ENCODE results near the gene NSD2.
A peak's percentile ranks its signal among the peaks of the same experiment; 100 is the strongest.

The NSD2 gene

DNA sequence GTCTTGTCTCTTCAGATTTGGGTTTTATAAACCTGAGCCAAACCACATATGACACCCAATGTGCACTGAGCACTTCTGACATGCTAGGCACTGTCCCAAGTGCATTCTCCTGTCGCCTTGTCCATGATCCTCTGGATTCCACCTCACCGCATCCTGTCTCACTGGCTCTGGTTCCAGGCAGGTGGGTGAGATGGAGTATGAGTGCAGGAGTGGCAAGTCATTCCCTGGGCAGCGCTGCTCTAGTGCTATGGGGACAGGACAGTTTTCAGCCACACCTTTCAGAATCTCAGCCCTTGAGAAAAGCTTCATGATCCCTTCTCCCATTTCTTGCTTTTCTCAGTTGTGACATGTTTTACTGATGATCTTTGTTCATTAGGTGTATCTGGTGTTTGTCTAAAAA is 66.4 kb downstream of the NSD2 start:
- ChIA-PET POLR2A (no interaction called here), CTCF (no interaction called here)
- Histone ChIP-seq H3K9me3 (ENCODE audit: control insufficient read depth, insufficient read depth, low read depth, low read length) (no peaks in the 10 kb centered on the region), H3K27ac (ENCODE audit: extremely low read depth, low read depth, low read length) (no peak overlapping the region), H3K4me1 (ENCODE audit: control insufficient read depth, insufficient read depth, low read length) (peaks cover 6% of the 10 kb centered on the region), H3K4me3 (ENCODE audit: low read depth, low read length) (no peak overlapping the region), H3K36me3 (ENCODE audit: control insufficient read depth in 2 of 2, insufficient read depth in 1 of 2, low read length in 2 of 2) (peaks cover 4 to 68% of the 10 kb centered on the region in 2 experiments; a peak in 2 of 3 replicates)
- TF ChIP-seq ZNF600 (tag by site-specific recombination; IDR thresholded peaks at IDR 0.05) (peak; percentile 67; the same call in 1 of the 2 replicates), ZNF274 (IDR thresholded peaks at IDR 0.05; ENCODE audit: low read length) (no peak), ZNF274 (tag by site-specific recombination; IDR thresholded peaks at IDR 0.05; ENCODE audit: borderline replicate concordance) (no peak), HOXD13 (CRISPR knock-in tag; IDR thresholded peaks at IDR 0.05; ENCODE audit: borderline replicate concordance) (no peak), ZNF398 (tag by site-specific recombination; IDR thresholded peaks at IDR 0.05) (no peak), REPIN1 (tag by site-specific recombination; IDR thresholded peaks at IDR 0.05; ENCODE audit: low read depth) (no peak), ZXDB (tag by site-specific recombination; IDR thresholded peaks at IDR 0.05) (no peak), ZNF549 (tag by site-specific recombination; IDR thresholded peaks at IDR 0.05) (peak; percentile 69), ZNF514 (tag by site-specific recombination; IDR thresholded peaks at IDR 0.05) (no peak), ZNF560 (tag by site-specific recombination; IDR thresholded peaks at IDR 0.05; ENCODE audit: borderline replicate concordance) (no peak), ZBTB17 (tag by site-specific recombination; IDR thresholded peaks at IDR 0.05) (no peak), ZNF354C (tag by site-specific recombination; IDR thresholded peaks at IDR 0.05; ENCODE audit: borderline replicate concordance, low read depth) (no peak), MEIS1 (CRISPR knock-in tag; IDR thresholded peaks at IDR 0.05; ENCODE audit: borderline replicate concordance) (no peak)

- CTCF ChIA-PET = no interaction called here
- POLR2A ChIA-PET = no interaction called here
These were observed 66.8 kb downstream of the NSD2 start for GRCh38 chr4:1938027-1938426.

More at GRCh38 chr4:1938027-1938426, 66.8 kb downstream of the NSD2 start:
- Histone ChIP-seq H3K9me3 (ENCODE audit: control insufficient read depth, insufficient read depth, low read depth, low read length) (no peaks in the 10 kb centered on the region), H3K36me3 (ENCODE audit: control insufficient read depth in 2 of 2, insufficient read depth in 1 of 2, low read length in 2 of 2) (peaks cover 4 to 68% of the 10 kb centered on the region in 2 experiments; a peak in 2 of 3 replicates), H3K4me3 (ENCODE audit: low read depth, low read length) (no peak overlapping the region), H3K4me1 (ENCODE audit: control insufficient read depth, insufficient read depth, low read length) (peaks cover 6% of the 10 kb centered on the region), H3K27ac (ENCODE audit: extremely low read depth, low read depth, low read length) (no peak overlapping the region)
- TF ChIP-seq ZBTB8A (tag by site-specific recombination; IDR thresholded peaks at IDR 0.05) = no peak
- TF ChIP-seq KLF1 (tag by site-specific recombination; IDR thresholded peaks at IDR 0.05) = peak; percentile 32; the same call in 1 of the 2 replicates
- no peak for TF ChIP-seq ZNF792 (tag by site-specific recombination; IDR thresholded peaks at IDR 0.05)
- TF ChIP-seq ZNF366 (tag by site-specific recombination; conservative IDR thresholded peaks at IDR 0.05) = 0 out of 2 replicates have a peak, but pooled peaks have one; percentile 11
- TF ChIP-seq, protein P1, sequence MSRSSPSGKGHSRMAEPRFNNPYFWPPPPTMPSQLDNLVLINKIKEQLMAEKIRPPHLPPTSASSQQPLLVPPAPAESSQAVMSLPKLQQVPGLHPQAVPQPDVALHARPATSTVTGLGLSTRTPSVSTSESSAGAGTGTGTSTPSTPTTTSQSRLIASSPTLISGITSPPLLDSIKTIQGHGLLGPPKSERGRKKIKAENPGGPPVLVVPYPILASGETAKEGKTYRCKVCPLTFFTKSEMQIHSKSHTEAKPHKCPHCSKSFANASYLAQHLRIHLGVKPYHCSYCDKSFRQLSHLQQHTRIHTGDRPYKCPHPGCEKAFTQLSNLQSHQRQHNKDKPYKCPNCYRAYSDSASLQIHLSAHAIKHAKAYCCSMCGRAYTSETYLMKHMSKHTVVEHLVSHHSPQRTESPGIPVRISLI (tag by site-specific recombination; IDR thresholded peaks at IDR 0.05) = peak; percentile 70; the same call in 1 of the 2 replicates
- TF ChIP-seq, protein P2, sequence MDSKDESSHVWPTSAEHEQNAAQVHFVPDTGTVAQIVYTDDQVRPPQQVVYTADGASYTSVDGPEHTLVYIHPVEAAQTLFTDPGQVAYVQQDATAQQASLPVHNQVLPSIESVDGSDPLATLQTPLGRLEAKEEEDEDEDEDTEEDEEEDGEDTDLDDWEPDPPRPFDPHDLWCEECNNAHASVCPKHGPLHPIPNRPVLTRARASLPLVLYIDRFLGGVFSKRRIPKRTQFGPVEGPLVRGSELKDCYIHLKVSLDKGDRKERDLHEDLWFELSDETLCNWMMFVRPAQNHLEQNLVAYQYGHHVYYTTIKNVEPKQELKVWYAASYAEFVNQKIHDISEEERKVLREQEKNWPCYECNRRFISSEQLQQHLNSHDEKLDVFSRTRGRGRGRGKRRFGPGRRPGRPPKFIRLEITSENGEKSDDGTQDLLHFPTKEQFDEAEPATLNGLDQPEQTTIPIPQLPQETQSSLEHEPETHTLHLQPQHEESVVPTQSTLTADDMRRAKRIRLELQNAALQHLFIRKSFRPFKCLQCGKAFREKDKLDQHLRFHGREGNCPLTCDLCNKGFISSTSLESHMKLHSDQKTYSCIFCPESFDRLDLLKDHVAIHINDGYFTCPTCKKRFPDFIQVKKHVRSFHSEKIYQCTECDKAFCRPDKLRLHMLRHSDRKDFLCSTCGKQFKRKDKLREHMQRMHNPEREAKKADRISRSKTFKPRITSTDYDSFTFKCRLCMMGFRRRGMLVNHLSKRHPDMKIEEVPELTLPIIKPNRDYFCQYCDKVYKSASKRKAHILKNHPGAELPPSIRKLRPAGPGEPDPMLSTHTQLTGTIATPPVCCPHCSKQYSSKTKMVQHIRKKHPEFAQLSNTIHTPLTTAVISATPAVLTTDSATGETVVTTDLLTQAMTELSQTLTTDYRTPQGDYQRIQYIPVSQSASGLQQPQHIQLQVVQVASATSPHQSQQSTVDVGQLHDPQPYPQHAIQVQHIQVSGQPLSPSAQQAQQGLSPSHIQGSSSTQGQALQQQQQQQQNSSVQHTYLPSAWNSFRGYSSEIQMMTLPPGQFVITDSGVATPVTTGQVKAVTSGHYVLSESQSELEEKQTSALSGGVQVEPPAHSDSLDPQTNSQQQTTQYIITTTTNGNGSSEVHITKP (tag by site-specific recombination; IDR thresholded peaks at IDR 0.05) = peak; percentile 39
